Endothelial cell of umbilical vein (primary cell): Measurements from ENCODE around the gene TNS4. TPM values are rescaled to one million over a fixed set of nuclear protein-coding genes. Genes with fewer than 3 reads are reported as not detected.

ENCODE experiments used
- BruUV-seq: library from RNA; stranded (reverse); fragments of 400-500 nt; replicated peaks from 2 replicates; lab custom pipeline; 2021; lab: Mats Ljungman, UMichigan
- CTCF ChIA-PET: fragments of 300-600, 350-600 bp; sonication (Branson Sonifier 250); formaldehyde crosslinking; loops from one replicate; lab custom pipeline; 2021; ENCODE audit warnings: antibody characterized with exemption, inconsistent platforms; lab: Charles Lee
- POLR2A ChIA-PET: fragments of 300-600, 350-600 bp; sonication (Branson Sonifier 250); formaldehyde crosslinking; loops from one replicate; lab custom pipeline; 2021; ENCODE audit warnings: antibody characterized with exemption, inconsistent platforms; lab: Charles Lee
- DNase-seq: peaks from one replicate; pipeline ENCODE4 v3.0.0-alpha.2; 2011; ENCODE audit warnings: low read depth, low spot score
- FAIRE-seq: peaks from 2 replicates; lab custom pipeline; 2011; peaks lifted over from hg19 to GRCh38; lab: Jason Lieb, UNC
- H2AFZ ChIP-seq: 2 replicates; pipeline ENCODE4 v1.6.0; 2012; ENCODE audit warnings: low read depth, low read length, control low read depth, inconsistent platforms
- H3K27ac ChIP-seq: 2 replicates; pipeline ENCODE4 v1.5.1; 2011; ENCODE audit warnings: low read depth, mild to moderate bottlenecking, control low read depth, low read length, moderate library complexity; ENCODE audit not compliant: insufficient read depth
- H3K27me3 ChIP-seq, 2 experiments: 2 replicates each; pipeline versions ENCODE4 v1.6.0 to v1.6.1; 2011; ENCODE audit warnings: low read length in 2 of 2, mixed read lengths in 1 of 2; ENCODE audit not compliant: control insufficient read depth in 2 of 2, insufficient read depth in 2 of 2
- H3K36me3 ChIP-seq, 2 experiments: 2 replicates in 1 of 2; 3 replicates in 1 of 2; pipeline ENCODE4 v1.5.1; 2011; ENCODE audit warnings: low read length in 2 of 2, mild to moderate bottlenecking in 1 of 2, moderate library complexity in 1 of 2; ENCODE audit not compliant: control insufficient read depth in 2 of 2, insufficient read depth in 2 of 2; ENCODE audit errors: extremely low read depth in 1 of 2
- H3K4me1 ChIP-seq: 3 replicates; pipeline ENCODE4 v1.5.1; 2011; ENCODE audit warnings: mild to moderate bottlenecking, low read length; ENCODE audit not compliant: control insufficient read depth, insufficient read depth; ENCODE audit errors: extremely low read depth
- H3K4me2 ChIP-seq: 2 replicates; pipeline ENCODE4 v1.6.1; 2011; ENCODE audit warnings: low read length, control low read depth, mixed read lengths; ENCODE audit not compliant: insufficient read depth
- H3K4me3 ChIP-seq, 3 experiments: fragments of 200-600 bp in 1 of 3; sonication (generic), shearing (Covaris generic) in 1 of 3; replicated peaks in 1 of 3; 2 replicates each; pipeline ENCODE4 v1.5.1; 2011 to 2016; ENCODE audit warnings: control low read depth in 3 of 3, low read length in 3 of 3, mild to moderate bottlenecking in 2 of 3, inconsistent platforms in 1 of 3, low read depth in 1 of 3, moderate library complexity in 1 of 3; ENCODE audit not compliant: insufficient read depth in 1 of 3
- H3K79me2 ChIP-seq: 2 replicates; pipeline ENCODE4 v1.6.0; 2012; ENCODE audit warnings: low read length, inconsistent platforms; ENCODE audit not compliant: control insufficient read depth, insufficient read depth
- H3K9ac ChIP-seq: replicated peaks from 2 replicates; pipeline ENCODE3; 2011; ENCODE audit warnings: low read length, control low read depth; ENCODE audit not compliant: insufficient read depth; ENCODE audit errors: extremely low read depth
- H3K9me1 ChIP-seq: replicated peaks from 3 replicates; pipeline ENCODE4 v1.6.0; 2011; ENCODE audit warnings: mild to moderate bottlenecking, low read length; ENCODE audit not compliant: control insufficient read depth, insufficient read depth; ENCODE audit errors: extremely low read depth
- H3K9me3 ChIP-seq: replicated peaks from 2 replicates; pipeline ENCODE4 v1.5.1; 2012; ENCODE audit warnings: low read length, inconsistent platforms; ENCODE audit not compliant: control insufficient read depth, insufficient read depth
- H4K20me1 ChIP-seq: replicated peaks from 2 replicates; pipeline ENCODE3; 2011; ENCODE audit warnings: mild to moderate bottlenecking, low read length; ENCODE audit not compliant: control insufficient read depth, insufficient read depth; ENCODE audit errors: extremely low read depth
- EZH2 ChIP-seq: IDR thresholded peaks from 2 replicates; pipeline ENCODE4 v1.6.1; 2012; ENCODE audit warnings: borderline replicate concordance, low read depth, mild to moderate bottlenecking, moderate library complexity, low read length, inconsistent platforms; ENCODE audit not compliant: severe bottlenecking
- FOS ChIP-seq: IDR thresholded peaks from 2 replicates; pipeline ENCODE4 v1.6.1; 2011; ENCODE audit warnings: mild to moderate bottlenecking, low read length, moderate library complexity, borderline replicate concordance; ENCODE audit not compliant: insufficient read depth
- GATA2 ChIP-seq: IDR thresholded peaks from 2 replicates; pipeline ENCODE4 v1.7.0; 2011; ENCODE audit warnings: low read depth, mild to moderate bottlenecking, moderate library complexity, mixed read lengths, low read length; ENCODE audit not compliant: insufficient read length, insufficient read depth
- JUN ChIP-seq: IDR thresholded peaks from 2 replicates; pipeline ENCODE4 v1.6.1; 2011; ENCODE audit warnings: borderline replicate concordance, low read depth; ENCODE audit not compliant: insufficient read length, insufficient read depth
- MYC ChIP-seq: IDR thresholded peaks from one replicate; pipeline ENCODE4 v1.6.1; 2011; ENCODE audit warnings: mild to moderate bottlenecking, low read depth, low read length
- POLR2A ChIP-seq: IDR thresholded peaks from 2 replicates; pipeline ENCODE4 v1.6.1; 2012; ENCODE audit warnings: low read depth, mild to moderate bottlenecking, control low read depth, low read length
- POLR2AphosphoS5 ChIP-seq: IDR thresholded peaks from 2 replicates; pipeline ENCODE4 v1.6.1; 2012; ENCODE audit warnings: low read depth, mild to moderate bottlenecking, control low read depth, low read length, moderate library complexity; ENCODE audit not compliant: insufficient read depth
- dilution Hi-C: fragments of 300-500 bp; cut with MboI; formaldehyde crosslinking; loops from one replicate; pipeline ENCODE4 v1.15.0; 2019; ENCODE audit warnings: low sequenced_read_pairs; ENCODE audit not compliant: extremely low pct_ligation_motif_present
- intact Hi-C: fragments of 100-400 bp; cut with micrococcal nuclease; formaldehyde crosslinking; loops from one replicate; pipeline ENCODE4 v1.10.0; 2022
- polyA plus RNA-seq, 4 experiments: library from polyadenylated mRNA; depleted of rRNA in 3 of 4; stranded (reverse) in 3 of 4; unstranded in 1 of 4; fragments of >200 nt; gene quantifications; 2 replicates each; pipeline versions ENCODE4 v1.2.1 to v1.2.3, GENCODE V29; 2011 to 2012; ENCODE audit warnings: missing spikeins in 1 of 4
- total RNA-seq: library from RNA; stranded (reverse); gene quantifications from 2 replicates; pipeline ENCODE4 v1.2.3, GENCODE V29; 2021
- TF ChIP-seq, protein P1 (sequence below), 2 donors: IDR thresholded peaks; 1 replicate in 1 of 2; 2 replicates in 1 of 2; pipeline ENCODE4 v1.5.1; 2011; ENCODE audit warnings: low read length in 2 of 2, mild to moderate bottlenecking in 2 of 2, moderate library complexity in 2 of 2, control low read depth in 1 of 2, inconsistent platforms in 1 of 2, low read depth in 1 of 2; ENCODE audit not compliant: insufficient read depth in 1 of 2; ENCODE audit errors: extremely low read depth in 1 of 2
- TF ChIP-seq, protein P2 (sequence below): IDR thresholded peaks from 2 replicates; pipeline ENCODE4 v1.6.1; 2011; ENCODE audit not compliant: insufficient read depth, insufficient read length

The TNS4 gene
- total and polyA plus RNA-seq, 2 donors (not counting 3 experiments of a cell fraction or from before 2014, with no cell fraction given), result not detected

DNA sequence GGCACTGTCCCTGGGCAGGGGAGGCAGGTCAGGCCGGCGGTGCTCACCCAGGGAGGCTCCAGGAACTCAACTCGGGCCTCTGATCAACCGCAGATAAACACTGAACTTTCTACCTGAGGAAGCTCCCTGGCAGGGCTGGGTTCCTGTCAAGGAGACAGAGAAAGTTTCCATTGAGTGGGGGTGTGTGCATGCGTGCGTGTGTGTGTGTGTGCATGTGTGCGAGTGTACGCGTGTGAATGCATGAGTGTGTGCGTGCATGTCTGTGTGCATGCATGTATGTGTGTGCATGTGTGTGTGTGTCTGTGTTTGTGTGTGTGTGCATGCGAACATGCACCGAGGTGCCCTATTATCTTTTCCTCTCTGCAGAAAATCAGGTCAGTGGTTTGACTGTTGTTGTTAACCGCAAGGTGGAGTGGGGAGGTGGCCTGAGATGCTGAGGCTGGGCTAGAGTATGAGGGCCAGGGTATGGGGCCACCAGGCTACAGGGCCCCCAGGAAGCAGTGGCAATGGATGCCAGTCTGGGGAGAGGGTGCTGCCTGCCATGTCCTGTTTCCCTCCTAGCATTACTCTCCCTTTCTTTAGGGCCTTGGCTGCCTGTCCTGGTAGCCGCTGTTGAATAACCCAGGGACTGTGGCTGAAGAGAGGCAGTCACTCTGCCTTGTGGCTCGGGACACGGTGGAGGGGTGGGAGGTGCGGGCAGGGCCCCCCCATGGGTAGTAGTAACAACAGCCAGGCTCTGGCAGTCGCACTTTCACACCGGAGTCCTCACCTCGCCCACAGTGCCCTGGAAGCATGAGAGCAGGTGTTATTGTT lies 39.8 kb upstream of the TNS4 start:
- Histone ChIP-seq H3K4me3 (no peak overlapping the region), H4K20me1 (no peaks in the 10 kb centered on the region), H2AFZ (no peak overlapping the region), H3K27me3 (no peaks in the 10 kb centered on the region), H3K27ac (no peak overlapping the region), H3K4me2 (no peak overlapping the region), H3K4me1 (peaks cover 15% of the 10 kb centered on the region), H3K9me3 (no peaks in the 10 kb centered on the region), H3K36me3 (no peaks in the 10 kb centered on the region), H3K9me1 (no peaks in the 10 kb centered on the region), H3K9ac (no peak overlapping the region), H3K79me2 (no peaks in the 10 kb centered on the region)
- ChIA-PET POLR2A (no interaction called here), CTCF (interaction anchor here (2.1 to 2.5 kb wide), 2 partner anchors 8 to 19 kb away, joined by 7 to 15 read pairs; no protein-coding TSS in a partner anchor)
- TF ChIP-seq EZH2, result no peak
- TF ChIP-seq, protein P1, sequence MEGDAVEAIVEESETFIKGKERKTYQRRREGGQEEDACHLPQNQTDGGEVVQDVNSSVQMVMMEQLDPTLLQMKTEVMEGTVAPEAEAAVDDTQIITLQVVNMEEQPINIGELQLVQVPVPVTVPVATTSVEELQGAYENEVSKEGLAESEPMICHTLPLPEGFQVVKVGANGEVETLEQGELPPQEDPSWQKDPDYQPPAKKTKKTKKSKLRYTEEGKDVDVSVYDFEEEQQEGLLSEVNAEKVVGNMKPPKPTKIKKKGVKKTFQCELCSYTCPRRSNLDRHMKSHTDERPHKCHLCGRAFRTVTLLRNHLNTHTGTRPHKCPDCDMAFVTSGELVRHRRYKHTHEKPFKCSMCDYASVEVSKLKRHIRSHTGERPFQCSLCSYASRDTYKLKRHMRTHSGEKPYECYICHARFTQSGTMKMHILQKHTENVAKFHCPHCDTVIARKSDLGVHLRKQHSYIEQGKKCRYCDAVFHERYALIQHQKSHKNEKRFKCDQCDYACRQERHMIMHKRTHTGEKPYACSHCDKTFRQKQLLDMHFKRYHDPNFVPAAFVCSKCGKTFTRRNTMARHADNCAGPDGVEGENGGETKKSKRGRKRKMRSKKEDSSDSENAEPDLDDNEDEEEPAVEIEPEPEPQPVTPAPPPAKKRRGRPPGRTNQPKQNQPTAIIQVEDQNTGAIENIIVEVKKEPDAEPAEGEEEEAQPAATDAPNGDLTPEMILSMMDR (IDR thresholded peaks at IDR 0.05; ENCODE audit: extremely low read depth in 1 of 2, insufficient read depth in 1 of 2, low read depth in 1 of 2, low read length in 2 of 2), result no peak
- no peak for TF ChIP-seq FOS
- TF ChIP-seq, protein P2, sequence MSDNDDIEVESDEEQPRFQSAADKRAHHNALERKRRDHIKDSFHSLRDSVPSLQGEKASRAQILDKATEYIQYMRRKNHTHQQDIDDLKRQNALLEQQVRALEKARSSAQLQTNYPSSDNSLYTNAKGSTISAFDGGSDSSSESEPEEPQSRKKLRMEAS, result no peak
- TF ChIP-seq JUN, result no peak
- no peak for TF ChIP-seq MYC
- TF ChIP-seq POLR2A, result no peak
- TF ChIP-seq GATA2, result no peak
- no peak for TF ChIP-seq POLR2AphosphoS5
- FAIRE-seq (no peak), DNase-seq (no peak)
- intact Hi-C loops (no loop called here), dilution Hi-C loops (no loop called here)
- BruUV-seq, result no TSS peak
